ENCODE data around the gene RAPGEFL1. TPM values are rescaled to one million over a fixed set of nuclear protein-coding genes. Genes with fewer than 3 reads are reported as not detected.

The RAPGEFL1 gene
- total RNA-seq, 1 donor from 2014 or later: 7.0 TPM

- H3K4me3 Mint-ChIP-seq: no peak overlapping the region
- peaks cover 50% of the 10 kb centered on the region for H3K36me3 Mint-ChIP-seq (ENCODE audit: low read depth)
- no peak overlapping the region for H3K27ac Mint-ChIP-seq
- ATAC-seq (ENCODE audit: low read depth): no peak
- intact Hi-C loops (cut with micrococcal nuclease): no loop called here
- H3K4me1 Mint-ChIP-seq: peaks cover 17% of the 10 kb centered on the region
- H3K27me3 Mint-ChIP-seq: no peaks in the 10 kb centered on the region
- H3K9me3 Mint-ChIP-seq: no peaks in the 10 kb centered on the region
- CTCF ChIA-PET: interaction anchor here (1.5 kb wide), 1 partner anchor 10 kb away, joined by 6 read pairs; no protein-coding TSS in a partner anchor
- DNase-seq: no peak
- TF ChIP-seq, protein P1, sequence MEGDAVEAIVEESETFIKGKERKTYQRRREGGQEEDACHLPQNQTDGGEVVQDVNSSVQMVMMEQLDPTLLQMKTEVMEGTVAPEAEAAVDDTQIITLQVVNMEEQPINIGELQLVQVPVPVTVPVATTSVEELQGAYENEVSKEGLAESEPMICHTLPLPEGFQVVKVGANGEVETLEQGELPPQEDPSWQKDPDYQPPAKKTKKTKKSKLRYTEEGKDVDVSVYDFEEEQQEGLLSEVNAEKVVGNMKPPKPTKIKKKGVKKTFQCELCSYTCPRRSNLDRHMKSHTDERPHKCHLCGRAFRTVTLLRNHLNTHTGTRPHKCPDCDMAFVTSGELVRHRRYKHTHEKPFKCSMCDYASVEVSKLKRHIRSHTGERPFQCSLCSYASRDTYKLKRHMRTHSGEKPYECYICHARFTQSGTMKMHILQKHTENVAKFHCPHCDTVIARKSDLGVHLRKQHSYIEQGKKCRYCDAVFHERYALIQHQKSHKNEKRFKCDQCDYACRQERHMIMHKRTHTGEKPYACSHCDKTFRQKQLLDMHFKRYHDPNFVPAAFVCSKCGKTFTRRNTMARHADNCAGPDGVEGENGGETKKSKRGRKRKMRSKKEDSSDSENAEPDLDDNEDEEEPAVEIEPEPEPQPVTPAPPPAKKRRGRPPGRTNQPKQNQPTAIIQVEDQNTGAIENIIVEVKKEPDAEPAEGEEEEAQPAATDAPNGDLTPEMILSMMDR (IDR thresholded peaks at IDR 0.05): no peak
- POLR2A ChIA-PET: interaction anchor here (0.6 to 0.7 kb wide), 2 partner anchors 11 to 21 kb away, joined by 3 read pairs; no protein-coding TSS in a partner anchor
These were observed 18.7 kb upstream of the RAPGEFL1 start for GRCh38 chr17:40158438-40159013.

- TF ChIP-seq, protein P1 (IDR thresholded peaks at IDR 0.05): no peak
- ATAC-seq (ENCODE audit: low read depth) (no peak), DNase-seq (no peak)
- Mint-ChIP-seq H3K27ac (no peak overlapping the region), H3K36me3 (ENCODE audit: low read depth) (peaks cover 48% of the 10 kb centered on the region), H3K4me1 (peaks cover 11% of the 10 kb centered on the region), H3K4me3 (no peak overlapping the region), H3K9me3 (no peaks in the 10 kb centered on the region), H3K27me3 (no peaks in the 10 kb centered on the region)
- intact Hi-C loops (cut with micrococcal nuclease): no loop called here
- ChIA-PET POLR2A (interaction anchor here (0.5 to 0.6 kb wide), 2 partner anchors 22 to 123 kb away, joined by 3 to 4 read pairs; no protein-coding TSS in a partner anchor), CTCF (no interaction called here)
These were observed 17.8 kb upstream of the RAPGEFL1 start for GRCh38 chr17:40159456-40159855.

- Mint-ChIP-seq H3K36me3 (ENCODE audit: low read depth) (peaks cover 83% of the 10 kb centered on the region), H3K4me3 (no peak overlapping the region), H3K9me3 (no peaks in the 10 kb centered on the region), H3K27me3 (no peaks in the 10 kb centered on the region), H3K4me1 (no peaks in the 10 kb centered on the region), H3K27ac (no peak overlapping the region)
- ChIA-PET POLR2A (interaction anchor here (0.6 to 2.4 kb wide), 5 partner anchors 28 to 1015 kb away, joined by 3 to 37 read pairs (median 3); partner anchors contain the start of genes CASC3 and NR1D1), CTCF (interaction anchor here (0.6 to 3.0 kb wide), 19 partner anchors 10 to 157 kb away, joined by 3 to 116 read pairs (median 6); partner anchors contain the start of genes CASC3 and CSF3)
- TF ChIP-seq, protein P1 (IDR thresholded peaks at IDR 0.05): no peak
- DNase-seq (no peak), ATAC-seq (ENCODE audit: low read depth) (no peak)
- intact Hi-C loops (cut with micrococcal nuclease): loop anchor here (1.0 kb wide), 3 partner anchors 54 to 154 kb away; no protein-coding TSS in a partner anchor
These were observed 9.5 kb upstream of the RAPGEFL1 start for GRCh38 chr17:40167685-40168261.

DNA sequence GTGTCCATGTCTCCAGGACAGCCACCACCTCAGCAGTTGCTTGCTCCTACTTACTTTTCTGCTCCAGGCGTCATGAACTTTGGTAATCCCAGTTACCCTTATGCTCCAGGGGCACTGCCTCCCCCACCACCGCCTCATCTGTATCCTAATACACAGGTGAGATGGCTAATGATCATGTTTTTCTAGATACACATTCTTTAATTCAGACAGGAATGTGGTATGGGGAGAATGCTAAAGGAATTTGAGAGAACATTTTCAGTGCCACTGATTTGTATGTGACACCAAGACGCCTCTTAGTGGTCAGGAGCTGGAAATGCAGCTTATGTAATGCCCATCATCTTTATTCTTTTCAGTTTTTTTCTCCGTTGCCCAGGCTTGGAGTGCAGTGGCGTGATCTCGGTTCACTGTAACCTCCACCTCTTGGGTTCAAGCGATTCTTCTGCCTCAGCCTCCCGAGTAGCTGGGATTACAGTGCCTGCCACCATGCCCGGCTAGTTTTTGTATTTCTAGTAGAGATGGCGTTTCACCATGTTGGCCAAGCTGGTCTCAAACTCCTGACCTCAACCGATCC lies 8.9 kb upstream of the RAPGEFL1 start:
- Mint-ChIP-seq H3K27me3 (no peaks in the 10 kb centered on the region), H3K27ac (no peak overlapping the region), H3K4me3 (no peak overlapping the region), H3K9me3 (no peaks in the 10 kb centered on the region), H3K4me1 (no peaks in the 10 kb centered on the region), H3K36me3 (ENCODE audit: low read depth) (peaks cover 84% of the 10 kb centered on the region)
- DNase-seq (no peak), ATAC-seq (ENCODE audit: low read depth) (peak; percentile 85)
- TF ChIP-seq, protein P1 (IDR thresholded peaks at IDR 0.05): no peak
- ChIA-PET CTCF (interaction anchor here (0.6 to 3.0 kb wide), 22 partner anchors 10 to 158 kb away, joined by 3 to 116 read pairs (median 6); partner anchors contain the start of genes CASC3 and CSF3), POLR2A (interaction anchor here (0.6 to 2.4 kb wide), 5 partner anchors 29 to 1015 kb away, joined by 3 to 37 read pairs (median 3); partner anchors contain the start of genes CASC3 and NR1D1)
- intact Hi-C loops (cut with micrococcal nuclease): loop anchor here (1.0 kb wide), 3 partner anchors 55 to 155 kb away; no protein-coding TSS in a partner anchor
